GM19193 (cell line): ENCODE data around the gene SVIL.

Source experiments
- POLR2A ChIP-seq: IDR thresholded peaks from 4 replicates; pipeline ENCODE4 v1.6.1; 2011; ENCODE audit not compliant: insufficient read depth, insufficient read length; ENCODE audit errors: extremely low read depth

The SVIL gene

DNA sequence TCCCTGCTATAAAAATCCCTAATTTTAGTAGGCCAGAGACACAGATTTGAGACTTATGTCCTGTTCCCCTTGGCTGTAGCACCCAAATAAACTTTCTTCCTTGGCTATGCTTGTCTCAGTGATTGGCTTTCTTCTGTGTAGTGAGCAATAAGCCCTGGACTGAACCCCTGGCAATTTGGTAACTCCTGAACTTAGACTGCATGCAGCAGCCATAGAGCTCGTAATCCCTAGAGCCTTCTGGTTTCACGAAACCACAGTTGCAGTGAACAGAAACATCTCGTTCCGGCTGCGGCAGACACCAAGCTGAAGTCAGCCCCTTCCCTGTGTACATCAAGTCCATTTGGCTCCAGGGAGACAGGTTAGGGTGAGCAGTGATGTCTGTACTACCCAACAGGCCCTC, 173.7 kb downstream of the SVIL start:
- no peak for TF ChIP-seq POLR2A

DNA sequence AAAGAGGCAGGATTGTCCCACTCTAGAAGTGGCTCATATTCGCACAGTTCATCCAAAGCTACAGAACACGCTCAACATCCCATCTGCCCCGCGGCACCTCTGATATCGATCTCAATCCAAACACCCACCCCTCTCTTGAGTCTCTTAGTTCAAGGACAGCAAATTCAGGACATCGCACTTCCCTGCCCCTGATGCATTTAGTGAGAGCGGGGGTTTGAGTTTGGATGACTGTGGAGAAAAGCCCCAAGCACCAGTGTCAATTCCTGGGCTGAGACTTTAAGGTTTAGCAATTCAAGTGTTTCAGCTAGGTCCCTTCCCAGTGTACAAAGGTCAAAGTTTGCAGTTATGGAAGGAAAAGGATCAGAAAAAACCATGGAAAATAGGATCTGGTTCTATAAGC, 179.7 kb downstream of the SVIL start:
- TF ChIP-seq POLR2A: no peak

GRCh38 chr10:29454250-29454649, 180.5 kb downstream of the SVIL start:
- TF ChIP-seq POLR2A: no peak

GRCh38 chr10:29452546-29452945, 182.2 kb downstream of the SVIL start:
- no peak for TF ChIP-seq POLR2A

DNA sequence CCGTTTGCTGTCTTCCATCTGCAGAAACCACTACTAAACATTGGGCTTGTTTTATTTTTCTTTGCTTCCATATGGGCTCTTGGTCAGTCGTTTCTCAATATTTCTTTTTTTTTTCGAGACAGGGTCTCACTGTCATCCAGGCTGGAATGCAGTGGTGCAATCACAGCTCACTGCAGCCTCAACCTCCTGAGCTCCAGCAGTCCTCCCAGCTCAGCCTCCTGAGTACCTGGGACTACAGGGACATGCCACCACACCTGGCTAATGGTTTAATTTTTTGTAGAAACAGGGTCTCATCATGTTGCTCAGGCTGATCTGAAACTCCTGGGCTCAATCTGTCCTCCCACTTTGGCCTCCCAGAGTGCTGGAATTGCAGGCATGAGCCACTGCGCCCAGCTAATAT, 182.8 kb downstream of the SVIL start:
- TF ChIP-seq POLR2A: no peak

DNA sequence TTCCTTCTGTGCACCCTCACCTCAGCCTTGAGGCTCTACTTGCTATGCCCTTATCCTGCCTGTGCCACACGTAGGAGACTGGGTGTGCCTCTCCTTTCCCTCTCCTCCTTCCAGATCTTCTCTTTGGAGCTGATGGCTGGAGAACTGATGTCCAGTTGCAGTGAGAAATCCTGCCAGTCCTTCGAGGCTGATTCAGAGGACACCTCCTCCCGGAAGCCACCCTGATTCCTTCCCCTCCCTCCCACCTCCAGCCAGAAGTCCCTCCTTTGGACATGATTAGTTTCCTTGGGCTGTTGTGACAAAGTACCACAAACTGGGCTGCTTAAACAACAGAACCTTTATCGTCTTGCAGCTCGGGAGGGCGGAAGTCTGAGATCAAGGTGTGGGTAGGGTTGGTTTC, 184.4 kb downstream of the SVIL start:
- TF ChIP-seq POLR2A: no peak

- no peak for TF ChIP-seq POLR2A
These were observed 186.6 kb downstream of the SVIL start for GRCh38 chr10:29448125-29448524.

GRCh38 chr10:29446327-29446726, 188.4 kb downstream of the SVIL start:
- TF ChIP-seq POLR2A: no peak

DNA sequence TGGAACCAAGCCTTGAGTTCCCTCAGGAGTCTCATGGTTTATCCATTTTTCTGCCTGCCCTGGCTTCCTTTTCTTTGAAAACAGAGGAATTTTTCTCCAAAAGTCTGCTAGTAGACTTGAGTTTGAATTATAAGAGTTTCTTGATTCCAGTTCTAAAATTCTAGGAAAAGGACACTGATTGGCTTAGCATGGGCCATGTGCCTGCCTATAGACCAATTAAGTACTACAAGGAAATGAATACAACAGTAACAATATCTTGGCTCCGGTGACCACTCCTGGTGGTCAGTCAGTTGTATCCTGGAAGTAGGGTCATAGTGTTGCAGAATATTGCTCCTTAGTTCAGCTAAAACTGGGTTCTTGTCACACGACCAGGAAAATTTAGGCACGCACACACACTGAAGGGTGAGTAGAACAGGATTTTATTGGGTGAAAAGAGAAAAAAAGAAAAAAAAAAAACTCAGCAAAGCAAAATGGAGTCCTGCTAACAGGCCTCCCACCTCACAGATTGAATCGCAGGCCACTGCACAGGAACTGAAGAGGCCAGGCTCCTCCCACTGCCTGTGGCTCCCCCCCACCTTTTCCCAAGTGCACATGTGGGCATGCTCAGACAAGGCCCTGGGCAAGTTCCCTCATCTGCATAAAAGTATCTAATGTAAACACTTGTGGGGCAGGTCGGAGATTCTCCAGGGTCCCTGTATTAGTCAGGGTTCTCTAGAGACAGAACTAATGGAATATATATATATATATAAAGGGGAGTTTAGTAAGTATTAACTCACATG, 190.8 kb downstream of the SVIL start:
- no peak for TF ChIP-seq POLR2A

DNA sequence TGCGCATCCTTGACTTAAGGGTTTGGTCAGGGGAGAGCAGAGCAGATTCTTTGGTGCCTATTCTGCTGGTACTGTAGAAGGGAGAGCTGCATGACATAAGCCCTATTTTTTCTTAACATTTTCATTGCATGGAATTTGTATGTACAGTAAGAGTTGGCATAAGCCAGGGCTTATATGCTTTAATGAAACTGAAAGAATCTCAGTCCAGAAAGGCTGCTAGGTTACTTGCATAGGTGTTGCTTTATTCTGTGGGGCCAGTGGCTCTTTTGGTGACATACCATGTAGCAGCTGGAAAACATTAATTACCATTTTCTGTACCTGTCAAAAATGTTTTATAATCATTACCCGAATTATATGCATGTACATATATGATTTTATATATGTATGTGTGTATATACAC, 193.8 kb downstream of the SVIL start:
- no peak for TF ChIP-seq POLR2A

DNA sequence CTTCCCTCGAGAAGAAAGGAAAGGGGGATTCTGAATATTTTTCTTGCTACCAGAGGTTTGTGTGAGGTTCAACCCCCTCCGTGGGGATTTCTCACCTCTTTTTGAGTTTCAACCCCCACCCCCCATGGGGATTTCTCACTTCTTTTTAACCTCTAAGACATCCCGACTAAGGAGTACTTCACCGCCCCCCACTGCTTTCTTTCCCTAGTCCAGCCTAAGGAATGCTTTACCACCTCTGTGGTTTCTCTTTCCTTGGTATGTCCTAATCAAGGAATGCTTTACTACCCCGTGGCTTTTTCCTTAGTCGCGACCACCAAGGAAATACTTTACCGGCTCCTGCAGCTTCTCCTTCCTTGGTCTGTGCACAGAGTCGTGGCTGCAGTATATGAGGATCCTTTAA, 196.5 kb downstream of the SVIL start:
- no peak for TF ChIP-seq POLR2A

- TF ChIP-seq POLR2A: no peak
These were observed 196.9 kb downstream of the SVIL start for GRCh38 chr10:29437871-29438270.

DNA sequence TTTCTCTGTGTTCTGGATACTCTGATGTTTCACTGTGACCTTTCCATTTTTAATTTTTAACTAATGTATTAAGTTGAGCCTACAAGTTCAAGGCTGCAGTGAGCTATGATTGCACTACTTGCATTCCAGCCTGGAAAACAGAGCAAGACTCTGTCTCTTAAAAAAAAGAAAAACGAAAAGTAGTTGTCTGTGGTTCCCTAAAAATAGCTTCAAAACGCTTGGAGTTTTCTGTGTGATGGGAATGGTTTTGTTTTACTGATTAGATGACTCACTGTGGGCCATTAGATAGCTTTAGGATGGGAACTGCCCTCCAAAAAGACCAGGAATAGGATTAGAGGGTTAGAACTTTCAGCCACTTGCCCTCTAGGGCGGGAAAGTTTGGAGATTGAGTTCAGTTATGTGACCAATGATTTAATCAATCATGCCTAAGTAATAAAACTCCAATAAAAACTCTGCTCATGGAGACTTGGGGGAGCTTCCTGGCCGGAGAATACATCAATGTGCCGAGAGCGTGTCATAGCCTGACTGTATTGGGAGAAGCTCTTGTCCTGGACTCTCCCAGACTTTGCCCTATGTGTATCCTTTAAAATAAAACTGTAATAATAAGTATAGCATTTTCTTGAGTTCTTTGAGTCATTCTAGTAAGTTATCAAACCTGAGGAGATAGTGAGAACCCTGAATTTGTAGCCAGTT, 198.8 kb downstream of the SVIL start:
- TF ChIP-seq POLR2A: no peak

DNA sequence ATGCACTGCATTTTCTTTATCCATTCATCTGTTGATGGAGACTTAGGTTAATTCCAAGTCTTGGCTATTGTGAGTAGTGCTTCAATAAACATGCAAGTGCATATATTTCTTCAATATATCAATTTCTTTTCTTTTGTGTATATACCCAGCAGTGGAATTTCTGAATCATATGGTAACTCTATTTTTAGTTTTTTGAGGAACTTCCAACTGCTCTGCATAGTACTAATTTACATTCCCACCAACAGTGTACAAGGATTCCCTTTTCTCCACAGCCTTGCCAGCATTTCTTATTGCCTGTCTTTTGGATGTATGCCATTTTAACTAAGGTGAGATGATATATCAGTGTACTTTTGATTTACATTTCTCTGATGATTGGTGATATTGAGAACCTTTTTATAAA, 200.7 kb downstream of the SVIL start:
- no peak for TF ChIP-seq POLR2A

DNA sequence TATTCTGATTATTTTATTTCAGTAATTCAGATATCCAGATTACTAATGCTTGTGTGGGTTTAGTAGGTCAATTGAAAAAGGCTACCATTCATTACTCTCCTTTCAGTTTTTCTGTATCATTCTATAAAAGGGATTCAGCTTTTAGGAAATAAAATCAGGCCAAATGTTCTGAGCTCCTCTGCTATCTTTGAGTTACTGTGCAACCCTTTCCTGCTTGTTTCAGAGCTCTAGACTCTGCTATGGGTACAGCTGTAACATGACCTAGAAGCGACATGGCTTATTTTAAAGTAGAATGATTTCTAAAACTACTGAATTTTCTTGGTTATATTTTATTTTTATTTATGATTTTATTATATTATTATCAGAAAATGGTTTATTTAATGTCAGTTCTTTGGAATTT, 203.1 kb downstream of the SVIL start:
- TF ChIP-seq POLR2A: no peak

DNA sequence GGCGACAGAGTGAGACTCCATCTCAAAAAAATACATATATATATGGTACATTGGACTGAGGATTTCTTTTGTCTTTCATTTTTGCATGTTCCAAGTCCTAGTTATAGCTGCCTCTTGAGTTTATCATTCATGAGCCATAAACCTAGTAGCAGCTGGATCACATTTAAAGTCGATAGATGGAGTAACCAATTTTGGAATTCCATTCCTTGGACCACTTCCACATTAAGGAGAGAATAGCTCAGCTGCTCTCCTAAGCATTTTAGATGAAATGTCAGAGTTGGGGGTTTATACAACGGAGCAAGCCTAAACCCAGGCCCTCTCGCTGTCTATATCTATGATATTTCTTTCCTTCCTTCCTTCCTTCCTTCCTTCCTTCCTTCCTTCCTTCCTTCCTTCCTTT, 204.7 kb downstream of the SVIL start:
- no peak for TF ChIP-seq POLR2A
